Mesenchymal stem cell (in vitro differentiated cells and primary cell): ENCODE measurements around the gene CDYL2.

Source experiments
- DNase-seq: peaks from one replicate; pipeline ENCODE4 v3.0.0-alpha.2; 2013
- H2AFZ ChIP-seq: one replicate; pipeline ENCODE4 v1.6.1; 2013; ENCODE audit warnings: low read depth, mild to moderate bottlenecking, control low read depth, inconsistent platforms, low read length, moderate library complexity
- H2AK5ac ChIP-seq: 2 replicates; pipeline ENCODE4 v1.6.1; 2013; ENCODE audit warnings: low read length, moderate library complexity, mild to moderate bottlenecking, inconsistent platforms; ENCODE audit not compliant: severe bottlenecking
- H2BK120ac ChIP-seq: one replicate; pipeline ENCODE4 v1.6.1; 2013; ENCODE audit warnings: low read depth, mild to moderate bottlenecking, inconsistent platforms, low read length, moderate library complexity
- H2BK12ac ChIP-seq, 2 experiments: one replicate each; pipeline ENCODE4 v1.6.1; 2013; ENCODE audit warnings: inconsistent platforms in 2 of 2, low read length in 2 of 2, mild to moderate bottlenecking in 2 of 2, moderate library complexity in 2 of 2, control low read depth in 1 of 2
- H2BK15ac ChIP-seq: one replicate; pipeline ENCODE4 v1.6.1; 2013; ENCODE audit warnings: mild to moderate bottlenecking, low read depth, inconsistent platforms; ENCODE audit not compliant: poor library complexity, severe bottlenecking
- H2BK5ac ChIP-seq: 2 replicates; pipeline ENCODE4 v1.6.1; 2013; ENCODE audit warnings: low read depth, mild to moderate bottlenecking, low read length, control low read depth, inconsistent platforms; ENCODE audit not compliant: poor library complexity, severe bottlenecking
- H3K14ac ChIP-seq, 2 experiments: one replicate each; pipeline ENCODE4 v1.6.1; 2013; ENCODE audit warnings: inconsistent platforms in 2 of 2, low read length in 2 of 2, control low read depth in 1 of 2, mild to moderate bottlenecking in 1 of 2, moderate library complexity in 1 of 2
- H3K18ac ChIP-seq, 2 experiments: one replicate each; pipeline ENCODE4 v1.6.1; 2013; ENCODE audit warnings: inconsistent platforms in 2 of 2, low read length in 2 of 2, control low read depth in 1 of 2, low read depth in 1 of 2, mild to moderate bottlenecking in 1 of 2
- H3K23ac ChIP-seq, 2 experiments: one replicate each; pipeline ENCODE4 v1.6.1; 2013; ENCODE audit warnings: inconsistent platforms in 2 of 2, low read length in 2 of 2, mild to moderate bottlenecking in 2 of 2, moderate library complexity in 2 of 2, control low read depth in 1 of 2
- H3K27ac ChIP-seq: 2 replicates; pipeline ENCODE4 v1.5.1; 2013; ENCODE audit warnings: mild to moderate bottlenecking, moderate library complexity, low read length, control low read depth, inconsistent platforms; ENCODE audit not compliant: poor library complexity, severe bottlenecking
- H3K27me3 ChIP-seq, 2 experiments: 2 replicates each; pipeline versions ENCODE4 v1.6.1 to v1.7.0; 2013; ENCODE audit warnings: low read length in 2 of 2, mild to moderate bottlenecking in 2 of 2, moderate library complexity in 2 of 2, control low read depth in 1 of 2, inconsistent platforms in 1 of 2; ENCODE audit not compliant: control insufficient read depth in 1 of 2, insufficient read depth in 1 of 2
- H3K36me3 ChIP-seq, 2 experiments: 2 replicates each; pipeline versions ENCODE4 v1.6.1 to v1.7.0; 2013; ENCODE audit warnings: low read length in 2 of 2, control low read depth in 1 of 2, inconsistent platforms in 1 of 2, low read depth in 1 of 2, mild to moderate bottlenecking in 1 of 2; ENCODE audit not compliant: insufficient read depth in 2 of 2, control insufficient read depth in 1 of 2
- H3K4ac ChIP-seq, 2 experiments: one replicate each; pipeline ENCODE4 v1.6.1; 2013; ENCODE audit warnings: inconsistent platforms in 2 of 2, low read length in 2 of 2, mild to moderate bottlenecking in 2 of 2, moderate library complexity in 2 of 2, control low read depth in 1 of 2, low read depth in 1 of 2
- H3K4me1 ChIP-seq: 2 replicates; pipeline ENCODE4 v1.6.1; 2013; ENCODE audit warnings: low read depth, low read length, control low read depth; ENCODE audit not compliant: control insufficient read depth, insufficient read depth
- H3K4me2 ChIP-seq: 2 replicates; pipeline ENCODE4 v1.6.1; 2013; ENCODE audit warnings: low read length, mild to moderate bottlenecking, inconsistent platforms; ENCODE audit not compliant: poor library complexity, severe bottlenecking
- H3K4me3 ChIP-seq, 2 experiments: 2 replicates each; pipeline versions ENCODE4 v1.5.1 to v1.7.0; 2013; ENCODE audit warnings: low read length in 2 of 2, mild to moderate bottlenecking in 2 of 2, control low read depth in 1 of 2, low read depth in 1 of 2; ENCODE audit not compliant: insufficient read depth in 1 of 2
- H3K79me1 ChIP-seq: replicated peaks from 2 replicates; pipeline ENCODE4 v1.6.1; 2013; ENCODE audit warnings: mild to moderate bottlenecking, control low read depth, low read length, inconsistent platforms; ENCODE audit not compliant: poor library complexity, severe bottlenecking
- H3K9ac ChIP-seq: 2 replicates; pipeline ENCODE4 v1.7.0; 2013; ENCODE audit warnings: mild to moderate bottlenecking, low read length, moderate library complexity
- H3K9me3 ChIP-seq: 2 replicates; pipeline ENCODE4 v1.7.0; 2013; ENCODE audit warnings: mild to moderate bottlenecking, low read length; ENCODE audit not compliant: control insufficient read depth
- H4K8ac ChIP-seq: one replicate; pipeline ENCODE4 v1.6.1; 2013; ENCODE audit warnings: inconsistent platforms, mild to moderate bottlenecking, low read length, moderate library complexity
- H4K91ac ChIP-seq: one replicate; pipeline ENCODE4 v1.6.1; 2013; ENCODE audit warnings: mild to moderate bottlenecking, low read length, inconsistent platforms
- WGBS: methylation state at CpG from one replicate; pipeline ENCODE4 v1.1.7; 2013; ENCODE audit warnings: mixed read lengths; 5-methylcytosine and 5-hydroxymethylcytosine counted together

Gene CDYL2

DNA sequence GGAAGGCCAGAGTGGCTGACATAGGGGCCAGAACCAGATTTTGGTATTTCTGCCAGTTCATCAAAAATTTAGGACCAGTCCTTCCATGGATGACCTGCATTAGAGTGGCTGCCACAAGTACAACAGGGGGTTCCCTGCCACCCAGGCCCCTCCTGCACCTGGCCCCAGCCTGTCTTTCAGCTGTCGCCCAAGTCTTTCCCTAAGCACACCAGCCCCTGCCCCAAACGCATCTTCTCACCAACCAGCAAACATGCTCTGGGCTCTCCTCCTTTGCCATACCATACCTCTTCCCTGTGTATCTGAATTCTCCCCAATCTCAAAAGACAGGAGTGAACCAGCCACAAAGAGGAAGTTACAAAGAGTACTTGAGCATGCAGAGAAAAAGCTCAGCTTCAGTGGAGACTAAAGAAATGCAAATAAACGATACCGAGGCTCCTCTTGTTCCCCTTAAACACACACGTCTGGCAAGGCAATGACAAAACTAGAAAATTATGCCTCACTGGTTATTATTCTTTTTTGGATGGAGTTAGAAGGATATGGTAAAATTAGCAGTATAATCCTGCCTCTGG is 133.0 kb downstream of the CDYL2 start:
- Histone ChIP-seq H3K36me3 (no peaks in the 10 kb centered on the region), H2BK5ac (no peak overlapping the region), H3K4ac (no peak overlapping the region), H3K9me3 (no peaks in the 10 kb centered on the region), H3K79me1 (no peaks in the 10 kb centered on the region), H2BK12ac (no peak overlapping the region), H4K91ac (no peak overlapping the region), H2AK5ac (no peak overlapping the region), H3K27me3 (no peaks in the 10 kb centered on the region), H2BK120ac (no peak overlapping the region), H3K4me1 (no peaks in the 10 kb centered on the region), H3K4me2 (no peak overlapping the region), H3K27ac (no peak overlapping the region), H2AFZ (no peak overlapping the region), H4K8ac (no peak overlapping the region), H3K9ac (no peak overlapping the region), H3K14ac (no peak overlapping the region), H3K23ac (no peak overlapping the region), H3K4me3 (no peak overlapping the region), H3K18ac (no peak overlapping the region), H2BK15ac (no peak overlapping the region)
- 58% methylated on average over 2 of the region's 5 CpGs for WGBS
- DNase-seq, result no peak

DNA sequence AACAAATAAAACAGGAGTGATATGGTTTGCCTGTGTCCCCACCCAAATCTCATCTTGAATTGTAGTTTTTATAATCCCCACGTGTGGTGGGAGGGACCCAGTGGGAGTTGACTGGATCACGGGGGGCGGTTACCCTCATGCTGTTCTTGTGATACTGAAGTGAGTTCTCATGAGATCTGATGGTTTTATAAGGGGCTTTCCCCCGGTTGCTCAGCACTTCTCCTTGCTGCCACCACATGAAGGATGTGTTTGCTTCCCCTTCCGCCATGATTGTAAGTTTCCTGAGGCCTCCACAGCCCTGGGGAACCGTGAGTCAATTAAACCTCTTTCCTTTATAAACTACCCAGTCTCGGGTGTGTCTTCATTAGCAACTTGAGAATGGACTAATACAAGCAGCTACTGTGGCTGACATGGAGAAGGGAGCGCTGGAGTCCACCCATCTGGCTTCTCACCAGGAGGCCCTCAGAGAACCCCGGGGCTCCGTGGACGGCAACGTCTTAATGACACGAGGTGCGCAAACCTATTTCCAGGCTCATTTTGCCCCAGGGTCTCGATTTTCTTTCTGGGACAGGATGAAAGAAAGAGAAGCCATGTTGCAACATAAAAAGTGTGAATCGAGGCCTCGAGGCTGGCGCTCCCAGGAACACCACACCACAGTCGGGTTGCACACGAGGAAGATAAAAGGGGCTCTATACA is 134.1 kb downstream of the CDYL2 start:
- Histone ChIP-seq H3K4ac (no peak overlapping the region), H3K79me1 (no peaks in the 10 kb centered on the region), H3K9ac (no peak overlapping the region)

DNA sequence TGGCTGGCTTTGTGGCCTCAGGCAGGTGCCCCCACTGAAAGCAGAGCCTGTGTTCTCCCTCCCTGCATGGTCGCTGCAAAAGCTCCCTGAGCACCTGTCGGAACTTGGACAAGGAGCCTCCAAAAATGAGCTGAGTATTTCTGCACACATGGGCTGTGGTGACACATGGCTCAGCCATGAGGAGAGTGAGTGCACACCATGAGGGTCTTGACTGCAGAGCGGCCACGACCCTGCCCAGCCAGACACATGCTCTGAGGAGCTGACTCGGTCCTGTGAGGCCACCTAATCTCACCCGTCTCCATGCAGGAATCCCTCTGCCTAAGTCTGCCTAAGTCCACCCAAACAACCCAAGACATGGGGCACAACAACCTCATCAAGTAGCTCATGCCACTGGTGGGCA is 134.7 kb downstream of the CDYL2 start:
- Histone ChIP-seq H3K4me2 (no peak overlapping the region), H2AK5ac (no peak overlapping the region)
- WGBS, result 89% methylated on average over 6 of the region's 6 CpGs

More for the DNA sequence above, 134.1 kb downstream of the CDYL2 start:
- Histone ChIP-seq H3K36me3 (no peaks in the 10 kb centered on the region), H2AFZ (no peak overlapping the region), H3K23ac (no peak overlapping the region), H3K14ac (no peak overlapping the region), H2AK5ac (no peak overlapping the region), H3K27me3 (no peaks in the 10 kb centered on the region), H3K9me3 (no peaks in the 10 kb centered on the region), H3K27ac (no peak overlapping the region), H2BK120ac (no peak overlapping the region), H3K18ac (no peak overlapping the region), H3K4me2 (no peak overlapping the region), H4K91ac (no peak overlapping the region), H2BK12ac (no peak overlapping the region), H2BK5ac (no peak overlapping the region), H2BK15ac (no peak overlapping the region), H3K4me1 (no peaks in the 10 kb centered on the region), H4K8ac (no peak overlapping the region), H3K4me3 (no peak overlapping the region)
- 81% methylated on average over 20 of the region's 20 CpGs for WGBS
- no peak for DNase-seq

DNA sequence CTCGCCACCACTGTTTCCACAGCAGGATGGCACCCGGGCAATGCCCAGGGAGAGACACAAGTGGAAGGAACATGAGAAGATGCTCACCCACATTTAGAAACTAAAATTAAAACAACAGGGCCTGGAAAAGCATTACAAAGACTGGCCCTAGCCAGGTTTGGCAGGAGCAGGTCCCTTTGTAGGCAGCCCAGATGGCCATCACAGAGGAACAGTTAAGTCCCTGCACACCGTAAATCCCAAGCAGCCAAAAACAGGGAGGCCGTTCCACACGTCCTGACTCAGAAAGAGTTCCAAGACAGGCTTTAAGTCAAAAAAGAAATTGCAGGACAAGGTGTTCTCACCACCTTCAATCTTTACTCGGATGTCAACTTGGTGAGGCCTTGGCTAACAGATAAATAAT is 136.5 kb downstream of the CDYL2 start:
- no peak overlapping the region for H4K8ac ChIP-seq
- H2BK12ac ChIP-seq, result no peak overlapping the region
- H2AK5ac ChIP-seq, result no peak overlapping the region
- H3K4me2 ChIP-seq, result no peak overlapping the region
- H3K9ac ChIP-seq, result no peak overlapping the region
- no peak overlapping the region for H2BK120ac ChIP-seq
- no peak overlapping the region for H4K91ac ChIP-seq
- H3K4me3 ChIP-seq, result no peak overlapping the region
- WGBS, result 84% methylated on average over 5 of the region's 6 CpGs
- DNase-seq, result no peak
- no peak overlapping the region for H2BK15ac ChIP-seq
- no peaks in the 10 kb centered on the region for H3K4me1 ChIP-seq
- H3K36me3 ChIP-seq, result no peaks in the 10 kb centered on the region
- no peak overlapping the region for H2BK5ac ChIP-seq
- no peaks in the 10 kb centered on the region for H3K79me1 ChIP-seq
- no peak overlapping the region for H2AFZ ChIP-seq
- H3K27ac ChIP-seq, result no peak overlapping the region
- H3K18ac ChIP-seq, result no peak overlapping the region
- no peak overlapping the region for H3K23ac ChIP-seq
- no peaks in the 10 kb centered on the region for H3K27me3 ChIP-seq
- no peaks in the 10 kb centered on the region for H3K9me3 ChIP-seq
- H3K14ac ChIP-seq, result no peak overlapping the region
- H3K4ac ChIP-seq, result no peak overlapping the region

More for the DNA sequence above, 134.7 kb downstream of the CDYL2 start:
- Histone ChIP-seq H3K4ac (no peak overlapping the region), H3K27me3 (no peaks in the 10 kb centered on the region), H3K9me3 (no peaks in the 10 kb centered on the region), H2BK120ac (no peak overlapping the region), H3K18ac (no peak overlapping the region), H3K4me1 (no peaks in the 10 kb centered on the region), H3K4me3 (no peak overlapping the region), H3K14ac (no peak overlapping the region), H3K79me1 (no peaks in the 10 kb centered on the region), H4K8ac (no peak overlapping the region), H3K27ac (no peak overlapping the region), H2BK15ac (no peak overlapping the region), H2AFZ (no peak overlapping the region), H3K9ac (no peak overlapping the region), H2BK12ac (no peak overlapping the region), H4K91ac (no peak overlapping the region), H3K36me3 (no peaks in the 10 kb centered on the region), H3K23ac (no peak overlapping the region), H2BK5ac (no peak overlapping the region)
- no peak for DNase-seq
